ENCODE data around the gene MOV10.
"Not testable (repeated sequence)": the region's sequence is repeated elsewhere in the genome, so short reads cannot be mapped to it uniquely, and the experiment has no call there.

Gene MOV10, protein sequence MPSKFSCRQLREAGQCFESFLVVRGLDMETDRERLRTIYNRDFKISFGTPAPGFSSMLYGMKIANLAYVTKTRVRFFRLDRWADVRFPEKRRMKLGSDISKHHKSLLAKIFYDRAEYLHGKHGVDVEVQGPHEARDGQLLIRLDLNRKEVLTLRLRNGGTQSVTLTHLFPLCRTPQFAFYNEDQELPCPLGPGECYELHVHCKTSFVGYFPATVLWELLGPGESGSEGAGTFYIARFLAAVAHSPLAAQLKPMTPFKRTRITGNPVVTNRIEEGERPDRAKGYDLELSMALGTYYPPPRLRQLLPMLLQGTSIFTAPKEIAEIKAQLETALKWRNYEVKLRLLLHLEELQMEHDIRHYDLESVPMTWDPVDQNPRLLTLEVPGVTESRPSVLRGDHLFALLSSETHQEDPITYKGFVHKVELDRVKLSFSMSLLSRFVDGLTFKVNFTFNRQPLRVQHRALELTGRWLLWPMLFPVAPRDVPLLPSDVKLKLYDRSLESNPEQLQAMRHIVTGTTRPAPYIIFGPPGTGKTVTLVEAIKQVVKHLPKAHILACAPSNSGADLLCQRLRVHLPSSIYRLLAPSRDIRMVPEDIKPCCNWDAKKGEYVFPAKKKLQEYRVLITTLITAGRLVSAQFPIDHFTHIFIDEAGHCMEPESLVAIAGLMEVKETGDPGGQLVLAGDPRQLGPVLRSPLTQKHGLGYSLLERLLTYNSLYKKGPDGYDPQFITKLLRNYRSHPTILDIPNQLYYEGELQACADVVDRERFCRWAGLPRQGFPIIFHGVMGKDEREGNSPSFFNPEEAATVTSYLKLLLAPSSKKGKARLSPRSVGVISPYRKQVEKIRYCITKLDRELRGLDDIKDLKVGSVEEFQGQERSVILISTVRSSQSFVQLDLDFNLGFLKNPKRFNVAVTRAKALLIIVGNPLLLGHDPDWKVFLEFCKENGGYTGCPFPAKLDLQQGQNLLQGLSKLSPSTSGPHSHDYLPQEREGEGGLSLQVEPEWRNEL

DNA sequence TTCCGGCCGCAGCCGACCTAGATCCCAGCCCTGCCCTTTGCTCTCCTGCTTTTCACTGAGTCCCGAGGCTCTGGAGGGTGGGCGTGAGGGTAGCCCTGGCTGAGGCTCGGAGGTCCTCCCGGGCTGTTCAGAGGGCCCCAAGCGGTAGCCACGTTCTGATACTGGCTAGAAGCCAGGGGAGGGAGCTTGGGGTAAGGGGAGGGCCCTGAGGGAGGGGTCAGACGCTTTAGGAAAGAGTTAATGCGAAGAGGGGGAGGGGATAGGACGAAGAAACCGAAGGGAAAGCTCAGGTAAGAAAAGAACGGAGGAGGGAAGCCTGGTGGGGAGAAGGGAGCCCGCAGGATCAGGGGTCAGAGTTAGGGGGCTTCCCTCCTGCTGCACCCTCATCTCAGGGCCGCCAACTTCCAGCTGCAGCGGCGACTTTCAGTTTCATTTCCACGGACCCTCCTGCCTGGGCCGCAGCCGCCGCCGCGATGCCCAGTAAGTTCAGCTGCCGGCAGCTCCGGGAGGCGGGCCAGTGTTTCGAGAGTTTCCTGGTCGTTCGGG lies at the start of gene MOV10:
Gene MOV10 (plus strand): TSS at position 220 of the 546 bp plus-strand sequence. CDS start 254 bp downstream, at position 474.
- DNase-seq: peak; percentile 53

DNA sequence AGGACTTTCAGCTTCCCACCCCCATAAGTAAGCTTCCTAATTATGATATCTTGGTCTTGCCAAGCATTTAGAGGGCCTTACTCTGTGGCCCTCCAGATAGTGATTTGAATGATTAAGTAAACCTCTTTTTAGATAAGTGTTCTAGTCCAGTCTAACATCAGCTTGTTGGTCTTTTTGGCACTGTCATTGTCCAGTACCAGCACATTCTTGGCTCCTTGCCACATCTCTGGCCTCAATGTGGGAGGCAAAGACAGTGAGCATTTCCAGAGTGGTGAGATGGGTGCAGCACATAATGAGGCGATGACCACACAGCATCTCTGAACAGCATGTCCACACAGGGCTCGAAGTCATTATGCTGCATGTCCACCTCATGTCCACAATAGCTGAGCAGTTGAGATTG lies 48.8 kb upstream of the MOV10 start:
- DNase-seq: no peak

DNA sequence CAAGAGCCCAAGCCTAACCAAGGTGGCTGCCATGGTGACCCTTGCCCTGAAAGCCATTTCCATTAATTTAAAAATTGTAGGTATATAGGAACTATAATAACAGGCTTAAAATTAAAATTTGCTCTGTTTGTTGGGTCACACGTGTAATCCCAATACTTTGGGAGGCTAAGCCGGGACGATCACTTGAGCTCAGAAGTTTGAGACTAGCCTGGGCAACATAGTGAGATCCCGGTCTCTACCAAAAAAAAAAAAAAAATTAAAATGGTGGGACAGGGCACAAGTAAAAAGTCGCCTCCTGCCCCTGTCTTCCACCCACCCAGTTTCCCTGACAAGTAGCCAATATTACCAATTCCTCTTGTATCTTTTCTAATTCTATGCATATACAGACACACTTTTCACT lies 48.3 kb upstream of the MOV10 start:
- no peak for DNase-seq

DNA sequence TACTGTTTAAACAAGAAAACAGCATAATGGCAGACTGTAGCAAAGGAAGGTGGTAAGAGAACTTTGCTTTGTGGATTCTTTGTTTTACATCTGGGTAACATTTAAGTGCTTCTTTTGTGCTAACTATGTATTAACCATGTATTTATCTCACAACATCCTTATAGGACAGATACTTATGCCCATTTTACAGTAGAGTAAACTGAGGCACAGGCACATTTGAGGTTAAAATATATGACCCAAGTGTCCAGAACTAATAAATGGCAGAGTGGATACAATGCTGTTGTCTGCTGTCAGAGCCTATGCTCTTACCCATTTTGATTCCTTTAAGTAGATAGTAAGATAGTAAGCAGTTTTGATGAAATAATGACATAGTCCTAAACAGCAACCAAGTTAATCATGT lies 47.6 kb upstream of the MOV10 start:
- no peak for DNase-seq

DNA sequence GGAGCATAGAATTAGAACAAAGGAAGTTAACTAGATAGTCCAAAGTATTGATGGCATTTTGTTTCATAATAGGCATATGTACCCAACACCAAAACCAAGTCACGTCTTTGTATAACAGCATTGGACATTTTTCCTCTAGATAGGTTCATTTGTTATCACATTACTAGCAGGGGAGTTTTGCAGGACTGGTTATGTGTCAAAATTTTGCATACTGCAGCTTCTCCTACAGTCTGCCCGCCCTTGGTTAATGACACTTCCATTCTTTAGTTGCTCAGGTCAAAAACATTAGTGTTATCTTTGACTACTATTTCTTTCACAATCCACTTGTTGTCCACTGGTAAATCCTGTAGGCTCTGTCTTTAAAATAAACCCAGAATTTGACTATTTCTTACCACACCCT lies 45.9 kb upstream of the MOV10 start:
- DNase-seq: no peak

DNA sequence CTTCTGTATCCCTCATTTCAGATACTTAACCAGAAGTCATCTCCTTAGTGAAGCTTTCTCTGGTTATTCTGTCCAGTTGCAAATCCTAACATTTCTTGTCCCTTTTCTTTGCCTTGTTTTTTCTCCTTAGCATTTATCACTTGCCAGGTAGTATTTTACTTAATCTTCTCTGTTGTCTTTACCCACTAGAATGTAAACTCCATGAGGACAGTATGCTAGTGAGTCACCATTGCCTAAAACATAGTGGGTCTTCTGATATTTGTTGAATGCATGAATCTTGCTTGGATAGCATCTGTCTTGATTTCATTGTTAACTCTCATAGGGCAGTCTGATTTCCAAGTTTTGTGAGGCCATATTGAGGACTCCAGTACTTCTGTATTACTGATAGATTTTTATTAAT lies 45.2 kb upstream of the MOV10 start:
- no peak for DNase-seq

DNA sequence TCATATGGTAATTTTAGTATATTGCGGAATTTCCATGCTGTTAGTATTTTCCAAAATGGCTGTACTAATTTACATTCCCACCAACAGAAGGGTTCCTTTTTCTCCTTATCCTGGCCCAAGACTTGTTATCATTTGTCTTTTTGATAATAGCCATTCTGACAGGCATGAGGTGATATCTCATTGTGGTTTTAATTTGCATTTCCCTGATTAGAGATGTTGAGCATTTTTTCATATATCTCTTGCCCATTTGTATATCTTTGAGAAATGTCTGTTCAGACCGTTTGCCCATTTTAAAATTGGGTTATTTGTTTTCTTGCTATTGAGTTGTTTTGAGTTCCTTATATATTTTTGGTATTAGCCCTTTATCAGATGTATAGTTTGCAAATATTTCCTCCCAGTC lies 40.8 kb upstream of the MOV10 start:
- no peak for DNase-seq

DNA sequence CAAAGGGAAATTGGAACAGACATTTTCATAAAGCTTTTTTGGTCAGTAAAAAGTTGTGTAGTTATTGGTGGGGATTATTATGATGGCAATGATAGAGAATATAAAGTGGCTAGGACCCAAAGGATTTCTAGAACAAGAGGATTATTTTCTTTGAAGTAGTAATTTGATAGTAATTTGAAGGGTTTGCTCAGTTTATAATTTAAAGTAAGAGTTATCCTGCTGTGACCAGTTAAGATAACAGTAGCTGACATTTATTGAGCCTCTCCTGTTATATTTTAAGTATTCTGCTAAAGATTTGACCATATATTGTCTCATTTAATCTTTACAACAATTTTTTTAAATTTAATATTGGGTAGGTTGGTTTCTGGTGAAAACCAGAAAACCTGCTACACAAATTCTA lies 40.1 kb upstream of the MOV10 start:
- no peak for DNase-seq

DNA sequence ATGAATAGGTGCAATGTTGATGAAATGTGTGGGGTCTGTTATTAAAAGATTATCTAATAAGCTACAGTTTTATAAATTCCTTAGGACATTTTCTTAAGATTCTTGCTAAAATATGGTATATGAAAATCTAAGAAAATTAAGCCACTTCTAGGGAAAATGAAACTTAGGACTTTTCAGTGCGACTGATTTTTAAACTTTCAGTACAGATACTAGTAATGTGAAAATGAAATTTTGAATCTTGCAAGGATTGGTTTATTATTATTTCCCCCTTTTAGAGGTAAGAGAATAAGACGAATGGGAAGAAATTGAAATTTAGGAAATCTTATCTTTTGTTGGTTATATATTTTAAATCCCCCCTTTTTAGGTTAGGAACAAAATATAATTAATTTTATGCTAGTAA lies 38.4 kb upstream of the MOV10 start:
- DNase-seq: no peak

DNA sequence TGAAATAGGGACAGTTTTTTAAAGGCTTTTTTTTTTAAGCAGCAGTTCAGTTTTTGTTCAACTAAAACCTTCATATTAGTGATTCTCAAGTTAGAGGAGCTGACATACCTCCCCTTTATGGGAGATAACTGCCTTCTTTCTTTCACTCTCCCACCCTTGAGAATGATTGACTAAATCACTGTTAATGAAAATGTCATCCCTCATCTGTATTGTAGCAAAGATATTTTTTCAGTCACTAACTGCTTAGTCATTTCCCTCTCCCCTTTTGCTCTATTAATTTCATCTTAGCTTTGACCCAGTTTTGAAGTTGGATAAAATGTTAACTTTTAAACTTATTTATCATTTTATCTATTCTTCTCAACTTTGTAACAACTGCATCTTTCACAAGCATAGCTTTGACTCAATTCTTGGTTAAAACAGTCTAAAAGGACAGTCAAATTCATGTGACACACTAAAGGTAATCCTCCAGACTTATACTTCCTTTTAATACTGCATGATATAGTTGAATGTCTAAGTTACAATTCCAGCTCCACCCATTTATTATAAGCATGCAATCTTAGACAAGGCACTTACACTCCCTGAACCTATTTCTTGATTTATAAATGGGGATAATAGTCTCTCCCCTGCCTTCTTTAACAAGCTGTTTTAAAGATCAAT lies 37.7 kb upstream of the MOV10 start:
- DNase-seq: no peak

DNA sequence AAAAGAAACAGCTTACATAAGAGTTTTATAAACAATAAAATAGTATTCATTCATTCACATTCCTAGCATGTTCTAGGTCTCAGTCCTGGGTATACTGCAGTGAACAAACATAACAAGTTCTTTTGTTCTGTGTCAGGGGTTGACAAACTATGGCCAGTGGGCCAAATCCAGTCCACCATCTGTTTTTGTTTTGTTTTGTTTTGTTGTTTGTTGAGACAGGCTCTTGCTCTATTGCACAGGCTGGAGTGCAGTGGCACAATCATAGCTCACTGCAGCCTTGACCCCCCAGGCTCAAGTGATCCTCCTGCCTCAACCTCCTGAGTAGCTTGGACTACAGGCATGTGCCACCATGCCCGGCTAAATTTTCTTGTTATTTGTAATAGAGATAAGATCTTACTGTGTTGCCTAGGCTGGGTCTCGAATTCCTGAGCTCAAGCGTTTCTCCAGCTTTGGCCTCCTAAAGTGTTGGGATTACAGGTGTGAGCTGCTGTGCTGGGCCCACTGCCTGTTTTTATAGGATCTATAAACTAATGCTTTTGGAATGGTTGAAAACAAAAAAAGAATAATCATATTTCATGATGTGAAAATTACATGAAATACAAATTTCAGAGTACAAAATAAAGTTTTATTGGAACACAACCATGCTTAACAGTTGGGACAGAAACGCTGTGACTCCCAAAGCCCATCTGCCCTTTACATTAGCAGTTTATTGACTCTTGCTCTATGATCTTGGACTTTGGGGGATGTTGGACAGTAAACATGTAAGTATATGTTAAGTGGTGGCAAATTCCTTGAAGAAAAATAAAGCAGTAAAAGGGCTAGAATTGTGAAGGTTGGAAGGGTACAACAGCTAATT lies 37.0 kb upstream of the MOV10 start:
- DNase-seq: no peak

DNA sequence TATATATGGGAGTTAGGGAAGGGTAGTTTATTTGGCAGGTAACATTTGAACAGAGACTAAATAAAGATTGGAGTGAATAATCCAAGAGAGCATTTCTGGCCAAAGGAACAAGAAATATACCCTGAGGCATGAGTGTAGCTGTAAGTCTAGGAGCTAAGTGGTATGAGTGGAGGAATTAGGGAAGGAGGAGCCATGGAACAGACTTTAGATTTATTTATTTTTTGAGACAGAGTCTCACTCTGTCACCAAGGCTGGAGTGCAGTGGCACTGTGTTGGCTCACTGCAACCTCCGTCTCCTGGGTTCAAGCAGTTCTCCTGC lies 36.4 kb upstream of the MOV10 start:
- no peak for DNase-seq

DNA sequence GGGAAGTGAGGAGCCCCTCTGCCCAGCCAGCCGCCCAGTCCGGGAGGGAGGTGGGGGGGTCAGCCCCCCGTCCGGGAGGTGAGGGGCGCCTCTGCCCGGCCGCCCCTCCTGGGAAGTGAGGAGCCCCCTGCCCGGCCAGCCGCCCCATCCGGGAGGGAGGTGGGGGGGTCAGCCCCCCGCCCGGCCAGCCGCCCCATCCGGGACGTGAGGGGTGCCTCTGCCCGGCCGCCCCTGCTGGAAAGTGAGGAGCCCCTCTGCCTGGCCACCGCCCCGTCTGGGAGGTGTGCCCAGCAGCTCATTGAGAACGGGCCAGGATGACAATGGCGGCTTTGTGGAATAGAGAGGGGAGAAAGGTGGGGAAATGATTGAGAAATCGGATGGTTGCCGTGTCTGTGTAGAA lies 34.0 kb upstream of the MOV10 start:
- DNase-seq: not testable (repeated sequence)

DNA sequence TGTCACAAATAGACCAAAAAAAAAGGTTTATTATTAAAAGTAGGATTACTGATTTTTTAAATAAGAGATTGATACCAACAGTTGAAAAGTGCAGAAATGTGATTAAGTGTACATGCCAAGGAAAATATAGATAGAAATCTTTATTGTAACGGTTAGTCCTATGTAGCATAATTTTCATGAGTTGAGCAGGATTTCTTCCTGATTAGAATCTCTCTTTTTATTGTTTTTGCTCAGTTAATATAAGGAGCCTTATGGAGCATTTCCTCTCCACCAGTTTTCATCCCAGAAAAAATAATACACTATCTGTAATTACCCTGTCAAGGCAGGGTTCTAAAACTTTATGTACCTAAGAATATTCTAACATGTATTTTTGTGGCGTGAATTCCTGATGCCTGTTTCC lies 31.4 kb upstream of the MOV10 start:
- no peak for DNase-seq

DNA sequence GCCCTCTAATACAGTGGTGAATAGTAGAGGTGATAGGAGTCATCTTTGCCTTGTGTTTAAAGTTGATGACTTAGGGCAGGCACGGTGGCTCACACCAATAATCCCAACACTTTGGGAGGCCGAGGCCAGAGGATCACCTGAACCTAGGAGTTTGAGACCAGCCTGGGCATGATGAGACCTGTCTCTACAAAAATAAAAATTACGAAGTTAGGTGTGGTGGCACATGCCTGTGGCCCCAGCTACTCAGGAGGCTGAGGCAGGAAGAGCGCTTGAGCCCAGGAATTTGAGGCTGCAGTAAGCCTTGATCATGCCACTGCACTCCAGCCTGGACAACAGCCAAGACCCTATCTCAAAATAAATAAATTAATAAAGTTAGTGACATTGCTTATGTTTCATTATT lies 28.2 kb upstream of the MOV10 start:
- DNase-seq: no peak

DNA sequence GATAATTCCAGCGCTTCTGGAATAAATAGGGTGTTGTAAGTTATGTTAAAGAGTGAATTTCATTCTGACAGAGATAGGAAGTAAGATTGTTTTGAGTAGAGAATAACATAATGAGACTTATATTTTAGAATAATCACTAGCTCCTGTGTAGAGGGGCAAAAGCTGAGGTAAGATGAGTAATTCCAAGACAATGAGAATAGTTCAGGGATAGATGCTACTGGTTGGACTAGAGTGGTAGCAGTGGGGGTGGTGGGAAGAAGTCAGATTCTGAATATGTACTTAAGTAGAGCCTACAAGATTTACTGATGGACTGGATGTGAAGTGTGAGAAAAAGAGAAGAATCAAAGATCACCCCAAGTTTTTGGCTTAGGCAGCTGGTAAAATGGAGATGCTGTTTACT lies 23.3 kb upstream of the MOV10 start:
- no peak for DNase-seq

DNA sequence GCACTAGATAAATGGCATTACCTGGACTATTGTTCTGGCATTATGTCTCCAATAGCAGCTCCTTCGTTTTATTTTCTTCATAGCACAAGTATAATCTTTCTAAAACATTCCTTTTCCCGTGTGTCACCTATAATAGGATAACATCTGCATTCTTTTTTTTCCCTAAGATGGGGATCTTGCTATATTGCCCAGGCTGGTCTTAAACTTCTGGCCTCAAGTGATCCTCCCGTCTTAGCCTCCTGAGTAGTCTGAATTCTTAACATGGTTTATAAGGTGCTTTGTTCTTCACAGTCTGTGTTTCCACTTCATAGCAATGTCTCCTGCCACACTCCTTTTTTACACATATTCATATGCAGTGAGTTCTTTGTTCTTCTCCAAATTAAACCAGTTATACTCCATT lies 8.6 kb upstream of the MOV10 start:
- no peak for DNase-seq

DNA sequence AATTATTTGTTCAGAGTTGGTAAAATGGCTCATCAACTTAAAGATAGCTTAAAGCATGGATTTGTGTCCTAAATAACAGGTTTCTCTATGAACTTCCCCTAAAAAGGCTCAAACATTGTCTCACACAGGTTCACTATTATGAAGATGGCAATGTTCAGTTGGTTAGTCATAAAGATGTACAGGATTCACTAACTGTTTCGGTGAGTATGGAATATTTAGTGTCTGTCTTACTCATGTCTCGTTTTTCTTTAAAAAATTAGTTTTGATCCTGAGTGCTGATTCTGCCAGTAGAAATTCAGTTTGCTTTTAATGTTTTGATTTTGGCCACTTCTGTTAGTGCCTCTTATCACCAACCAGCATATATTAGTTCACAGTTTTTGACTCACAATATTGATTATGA lies 7.5 kb upstream of the MOV10 start:
- no peak for DNase-seq

DNA sequence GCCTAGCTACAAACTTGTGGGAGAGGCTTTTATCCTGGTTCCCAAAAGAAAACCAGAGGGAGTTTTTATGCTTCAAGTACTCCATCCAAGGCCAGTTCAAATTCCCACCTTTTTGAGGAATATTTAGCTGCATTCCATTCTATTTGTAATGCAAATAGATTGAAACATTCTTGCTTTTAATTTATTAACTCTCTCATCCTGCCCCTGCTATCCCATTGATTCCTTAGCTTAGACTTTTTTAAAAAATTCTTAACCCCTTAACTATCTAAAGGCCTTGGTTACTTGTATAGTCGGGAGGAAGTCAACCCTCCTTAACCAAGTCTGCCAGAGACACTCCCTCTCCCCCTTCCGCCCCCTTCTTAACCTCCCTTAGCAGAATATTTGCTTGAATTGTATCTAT lies 2.5 kb upstream of the MOV10 start:
- no peak for DNase-seq

DNA sequence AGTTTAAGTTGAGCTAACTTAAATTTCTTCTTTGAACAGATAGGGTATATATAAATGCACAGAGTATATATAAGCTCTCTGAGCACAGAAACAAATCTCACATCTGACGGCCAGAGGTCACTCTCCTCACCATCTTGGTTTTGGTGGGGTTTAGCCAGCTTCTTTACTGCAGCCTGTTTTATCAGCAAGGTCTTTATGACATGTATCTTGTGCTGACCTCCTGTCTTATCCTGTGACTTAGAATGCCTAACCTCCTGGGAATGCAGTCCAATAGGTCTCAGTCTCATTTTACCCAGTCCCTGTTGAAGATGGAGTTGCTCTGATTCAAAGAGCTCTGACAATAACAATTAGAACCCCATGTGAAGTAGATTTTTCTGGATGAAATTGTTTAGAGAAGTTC lies 1.6 kb upstream of the MOV10 start:
- DNase-seq: no peak

DNA sequence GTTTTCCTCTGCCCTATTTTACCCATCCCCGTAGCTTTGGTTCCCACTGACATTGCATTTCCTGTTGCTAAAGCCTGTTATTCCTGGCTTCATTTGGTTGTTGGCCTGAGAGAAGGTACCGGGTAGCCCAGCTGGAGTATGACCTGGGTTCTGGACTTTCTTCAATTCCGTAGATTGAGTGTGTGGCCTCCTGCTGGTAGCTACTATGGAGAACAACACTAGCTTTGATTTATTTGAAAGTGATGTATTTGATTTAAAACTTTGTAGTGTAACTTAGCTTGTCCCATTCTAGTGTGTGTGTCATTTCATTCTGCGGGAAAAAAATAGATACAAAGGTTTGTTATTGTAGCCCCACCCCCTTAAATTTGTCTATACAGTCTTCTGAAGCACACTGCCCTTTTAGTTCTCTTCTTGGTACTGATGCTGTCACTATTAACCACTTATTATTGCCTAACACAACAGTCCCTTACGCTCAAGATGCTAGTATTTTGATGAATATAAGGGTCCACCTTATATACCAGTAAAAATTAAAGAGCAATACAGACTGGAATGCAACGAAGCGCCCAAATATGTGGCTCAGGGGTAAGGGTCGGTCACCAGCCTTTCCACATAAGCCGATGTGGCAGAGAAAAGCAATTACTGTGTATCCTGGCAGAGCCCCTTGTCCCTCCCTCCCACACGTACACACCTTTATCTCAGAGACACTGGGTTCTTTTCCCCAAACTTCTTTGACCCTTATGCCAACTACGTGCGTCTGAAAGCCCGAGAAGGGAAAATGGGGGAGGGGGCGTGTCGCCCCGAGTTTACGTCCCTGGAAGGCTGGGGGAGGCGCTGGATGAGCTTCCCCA lies 643 bp upstream of the MOV10 start:
- no peak for DNase-seq
